ENCODE data around the gene CCNA1.
A peak's percentile ranks its signal among the peaks of the same experiment; 100 is the strongest.

CCNA1 gene

DNA sequence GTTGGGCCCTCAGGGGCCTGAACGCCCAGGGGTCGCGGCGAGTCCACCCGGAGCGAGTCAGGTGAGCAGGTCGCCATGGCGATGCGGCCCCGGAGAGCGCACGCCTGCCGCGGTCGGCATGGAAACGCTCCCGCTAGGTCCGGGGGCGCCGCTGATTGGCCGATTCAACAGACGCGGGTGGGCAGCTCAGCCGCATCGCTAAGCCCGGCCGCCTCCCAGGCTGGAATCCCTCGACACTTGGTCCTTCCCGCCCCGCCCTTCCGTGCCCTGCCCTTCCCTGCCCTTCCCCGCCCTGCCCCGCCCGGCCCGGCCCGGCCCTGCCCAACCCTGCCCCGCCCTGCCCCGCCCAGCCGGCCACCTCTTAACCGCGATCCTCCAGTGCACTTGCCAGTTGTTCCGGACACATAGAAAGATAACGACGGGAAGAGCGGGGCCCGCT lies at the start of gene CCNA1:
TSS of gene CCNA1 (plus strand) at position 390 of the 439 bp plus-strand sequence. CDS start 562 bp downstream, outside the sequence.
- DNase-seq: peak in 34 of 56 donors; percentile 13 to 82 (median 42)

DNA sequence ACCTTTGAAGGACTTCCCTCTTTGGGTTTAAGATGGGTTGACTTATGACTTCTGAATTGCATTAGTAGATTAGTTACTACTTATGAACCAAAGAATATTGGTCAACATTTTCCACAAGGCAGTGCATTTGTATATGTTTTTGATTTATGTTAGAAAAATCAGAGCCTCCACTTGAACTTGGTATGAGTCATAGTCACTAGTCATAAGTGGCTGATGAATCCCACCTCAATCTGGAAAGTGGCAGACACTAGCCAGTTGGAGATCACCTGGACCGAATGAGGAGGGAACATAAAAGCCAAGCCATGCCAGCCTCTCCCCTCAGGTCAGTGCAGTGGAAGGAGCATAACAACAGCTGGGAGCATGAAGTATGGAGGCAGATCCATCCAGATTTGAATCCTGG lies 46.8 kb upstream of the CCNA1 start:
- DNase-seq: no peak

DNA sequence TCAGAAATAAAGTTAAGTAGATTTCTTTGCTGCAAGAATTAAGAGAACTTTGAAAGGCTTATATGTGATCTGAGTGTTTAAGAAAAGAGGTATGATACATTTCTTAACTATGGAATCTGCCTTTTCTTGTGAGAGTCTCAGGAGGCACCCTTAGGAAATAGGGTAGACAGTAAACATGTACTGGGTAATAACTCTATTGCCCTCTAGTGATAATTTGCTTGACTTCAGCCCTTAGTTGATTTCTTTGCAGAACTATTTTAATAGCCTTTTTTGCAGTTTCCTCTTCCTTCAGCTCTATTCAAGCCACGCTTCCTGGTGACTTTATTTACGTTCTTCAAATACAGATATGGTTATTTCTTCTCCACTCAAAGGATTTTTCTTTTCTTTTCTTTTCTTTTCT lies 37.0 kb upstream of the CCNA1 start:
- DNase-seq: no peak

DNA sequence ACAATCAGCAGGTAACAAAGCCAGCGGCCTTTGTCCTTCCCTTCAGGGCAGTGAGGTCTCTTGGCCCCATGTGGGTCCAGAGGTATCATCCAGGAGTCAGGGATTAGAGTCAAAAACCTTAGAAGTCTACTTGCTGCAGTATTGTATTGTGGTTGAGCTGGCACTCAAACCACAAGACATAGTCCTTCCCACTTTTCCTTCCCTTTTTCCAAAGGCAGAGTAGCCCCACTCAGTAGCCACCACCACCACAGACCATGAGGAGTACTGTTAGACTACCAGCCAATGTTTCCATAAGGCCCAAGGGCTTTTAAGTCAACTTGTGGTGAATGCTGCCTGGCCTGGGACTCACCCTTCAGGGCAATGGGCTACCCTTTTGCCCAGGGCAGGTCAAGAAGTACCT lies 27.1 kb upstream of the CCNA1 start:
- DNase-seq: no peak

DNA sequence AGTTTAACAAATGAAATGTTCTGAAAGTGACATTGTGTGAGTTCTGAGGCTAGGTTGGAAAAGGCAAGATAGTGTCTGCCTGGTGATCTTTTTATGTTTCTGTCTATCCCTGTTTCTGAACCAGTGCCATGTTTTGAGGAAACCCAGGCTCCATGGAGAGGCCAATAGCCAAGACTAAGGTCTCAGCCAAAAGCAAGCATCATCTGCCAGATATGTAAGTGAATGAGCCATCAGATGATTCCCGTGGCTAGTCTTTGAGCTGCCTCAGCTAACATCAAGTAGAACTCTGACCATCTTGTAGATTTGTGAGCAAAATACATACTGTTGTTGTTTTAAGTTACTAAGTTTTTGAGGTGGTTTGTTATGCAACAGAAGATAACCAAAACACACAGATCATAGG lies 19.6 kb upstream of the CCNA1 start:
- no peak for DNase-seq

DNA sequence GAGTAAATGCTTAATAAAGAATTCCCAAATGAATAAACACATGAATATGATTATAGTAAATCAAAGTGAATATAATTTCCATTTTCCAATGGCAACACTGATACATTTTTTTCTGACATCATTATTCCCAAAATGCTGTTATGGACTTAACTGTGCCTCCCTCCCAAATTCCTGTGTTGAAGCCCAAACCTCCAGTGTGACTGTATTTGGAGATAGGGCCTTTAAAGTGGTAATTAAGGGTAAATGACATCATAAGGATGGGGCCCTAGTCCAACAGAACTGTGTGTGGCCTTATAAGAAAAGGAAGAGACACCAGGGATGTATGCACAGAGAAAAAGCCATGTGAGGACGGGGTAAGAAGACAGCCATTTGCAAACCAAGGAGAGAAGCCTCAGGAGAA lies 19.1 kb upstream of the CCNA1 start:
- no peak for DNase-seq

DNA sequence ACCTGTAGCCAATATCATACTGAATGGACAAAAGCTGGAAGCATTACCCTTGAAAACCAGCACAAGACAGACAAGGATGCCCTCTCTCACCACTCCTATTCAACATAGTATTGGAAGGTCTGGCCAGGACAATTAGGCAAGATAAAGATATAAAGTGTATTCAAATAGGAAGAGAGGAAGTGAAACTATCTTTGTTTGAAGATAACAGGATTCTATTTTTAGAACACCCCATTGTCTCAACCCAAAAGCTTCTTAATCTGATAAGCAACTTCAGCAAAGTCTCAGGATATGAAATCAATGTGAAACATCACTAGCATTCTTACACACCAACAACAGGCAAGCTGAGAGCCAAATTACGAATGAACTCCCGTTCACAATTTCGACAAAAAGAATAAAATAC lies 17.8 kb upstream of the CCNA1 start:
- DNase-seq: no peak

DNA sequence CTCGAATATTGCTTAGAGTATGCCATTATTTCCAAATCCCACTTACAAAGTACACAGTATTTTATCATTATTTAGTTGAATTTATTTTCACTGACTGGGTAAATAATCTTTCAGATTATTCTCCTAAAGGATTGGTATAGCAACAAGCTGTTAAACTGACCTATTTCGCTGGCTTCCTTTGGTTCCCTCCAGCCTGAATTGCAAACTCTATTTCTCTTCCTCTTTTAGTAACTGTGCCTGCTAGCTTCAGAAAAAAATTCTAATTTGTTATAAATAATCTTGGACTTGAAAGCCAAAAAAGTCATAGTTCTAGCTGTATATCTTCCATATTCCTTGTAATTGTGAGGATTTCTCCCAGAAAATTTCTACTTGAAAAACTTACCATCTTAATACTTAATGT lies 15.0 kb upstream of the CCNA1 start:
- DNase-seq: no peak

DNA sequence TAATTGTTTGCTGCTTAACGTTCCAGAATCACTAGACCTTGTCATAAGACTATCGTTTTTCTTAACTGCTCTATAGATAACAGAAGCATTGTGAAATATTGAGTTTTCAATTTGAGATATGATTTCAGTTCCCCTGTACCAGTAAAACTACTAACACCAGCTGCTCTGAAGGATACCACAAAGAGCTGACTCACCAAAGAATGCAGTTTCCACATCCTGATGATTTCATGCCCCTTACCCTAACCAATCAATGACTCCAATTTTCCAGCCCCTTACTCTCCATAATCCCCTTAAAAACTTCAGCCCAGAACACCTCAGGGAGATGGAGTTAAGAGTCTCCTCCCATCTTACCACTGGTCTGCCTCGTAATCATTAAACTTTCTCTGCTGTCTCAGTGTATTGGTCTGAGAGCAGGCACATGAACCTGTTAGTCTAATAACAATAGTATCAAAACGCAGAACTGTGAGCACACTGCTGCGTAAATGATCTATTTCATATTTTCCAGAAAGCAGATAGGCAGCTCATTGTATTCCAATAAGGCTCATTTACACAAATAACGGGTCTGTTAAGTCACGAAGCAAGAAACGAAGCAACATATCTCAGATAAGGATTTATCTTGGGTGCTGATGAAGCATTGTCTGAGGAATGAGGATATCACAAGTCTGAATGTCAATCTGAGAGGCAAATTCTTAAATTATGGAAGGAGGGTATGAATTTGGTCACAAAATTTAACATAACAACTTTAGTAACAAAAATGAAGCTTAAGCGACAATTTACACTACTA lies 14.1 kb upstream of the CCNA1 start:
- DNase-seq: no peak

DNA sequence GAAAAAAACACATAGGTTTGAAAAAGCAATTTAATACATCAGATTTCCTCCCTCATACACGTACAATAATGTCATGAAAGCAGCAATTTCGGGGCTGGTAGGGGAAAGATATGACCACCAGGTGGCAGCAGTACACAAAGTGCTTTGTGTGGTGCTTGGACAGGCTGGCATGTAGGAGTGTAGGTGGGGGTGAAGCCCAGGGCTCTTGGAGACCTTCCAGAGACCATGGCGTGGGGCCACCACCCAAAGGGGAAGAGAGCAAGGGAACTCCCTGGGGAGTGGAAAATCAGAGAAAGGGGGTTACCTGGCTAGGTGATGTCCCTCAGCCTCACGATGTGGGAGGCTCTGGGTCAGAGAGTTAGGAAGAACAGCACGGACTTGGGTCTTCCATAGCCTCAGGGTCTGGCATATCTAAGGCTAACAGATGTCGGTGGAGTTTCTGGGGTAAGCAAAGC lies 11.8 kb upstream of the CCNA1 start:
- DNase-seq: peak in 45 of 56 donors; percentile 8 to 84 (median 44)

DNA sequence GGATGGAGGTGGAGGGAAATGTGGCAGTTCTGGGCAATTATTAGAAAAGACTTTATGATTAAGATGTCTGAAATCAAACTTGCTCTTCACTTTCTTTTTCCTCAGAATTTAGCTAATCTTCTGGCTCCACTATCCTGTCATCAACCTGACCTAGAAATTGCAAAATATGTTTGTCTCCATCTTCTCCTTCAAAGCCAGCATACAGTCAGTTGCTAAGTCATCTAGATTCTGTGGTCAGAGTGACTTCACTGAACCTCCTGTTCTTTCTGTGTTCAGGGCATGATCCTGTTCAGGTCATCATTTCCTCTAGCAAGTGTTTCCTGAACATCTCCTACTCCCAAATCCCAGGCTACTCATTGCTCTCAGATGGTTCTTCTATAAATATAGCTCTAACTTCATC lies 10.8 kb upstream of the CCNA1 start:
- no peak for DNase-seq

DNA sequence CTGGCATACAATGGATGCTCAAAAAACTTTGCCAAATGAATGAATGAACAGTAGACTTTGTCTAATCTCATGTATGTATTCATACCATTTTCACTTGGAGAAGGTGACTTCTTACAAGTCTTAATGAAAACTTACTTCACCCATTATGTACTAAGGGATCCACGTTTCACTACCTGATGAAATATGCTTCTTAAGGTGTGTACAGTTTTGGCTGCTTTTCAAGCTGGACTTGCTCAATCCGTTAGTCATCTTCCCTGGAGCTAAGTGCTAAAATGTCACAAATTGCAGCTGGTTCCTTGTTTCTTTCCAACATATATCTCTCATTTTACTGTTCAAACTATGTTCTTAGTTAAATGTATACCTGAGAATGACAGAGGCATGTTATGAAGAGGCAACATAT lies 4.2 kb upstream of the CCNA1 start:
- DNase-seq: no peak

DNA sequence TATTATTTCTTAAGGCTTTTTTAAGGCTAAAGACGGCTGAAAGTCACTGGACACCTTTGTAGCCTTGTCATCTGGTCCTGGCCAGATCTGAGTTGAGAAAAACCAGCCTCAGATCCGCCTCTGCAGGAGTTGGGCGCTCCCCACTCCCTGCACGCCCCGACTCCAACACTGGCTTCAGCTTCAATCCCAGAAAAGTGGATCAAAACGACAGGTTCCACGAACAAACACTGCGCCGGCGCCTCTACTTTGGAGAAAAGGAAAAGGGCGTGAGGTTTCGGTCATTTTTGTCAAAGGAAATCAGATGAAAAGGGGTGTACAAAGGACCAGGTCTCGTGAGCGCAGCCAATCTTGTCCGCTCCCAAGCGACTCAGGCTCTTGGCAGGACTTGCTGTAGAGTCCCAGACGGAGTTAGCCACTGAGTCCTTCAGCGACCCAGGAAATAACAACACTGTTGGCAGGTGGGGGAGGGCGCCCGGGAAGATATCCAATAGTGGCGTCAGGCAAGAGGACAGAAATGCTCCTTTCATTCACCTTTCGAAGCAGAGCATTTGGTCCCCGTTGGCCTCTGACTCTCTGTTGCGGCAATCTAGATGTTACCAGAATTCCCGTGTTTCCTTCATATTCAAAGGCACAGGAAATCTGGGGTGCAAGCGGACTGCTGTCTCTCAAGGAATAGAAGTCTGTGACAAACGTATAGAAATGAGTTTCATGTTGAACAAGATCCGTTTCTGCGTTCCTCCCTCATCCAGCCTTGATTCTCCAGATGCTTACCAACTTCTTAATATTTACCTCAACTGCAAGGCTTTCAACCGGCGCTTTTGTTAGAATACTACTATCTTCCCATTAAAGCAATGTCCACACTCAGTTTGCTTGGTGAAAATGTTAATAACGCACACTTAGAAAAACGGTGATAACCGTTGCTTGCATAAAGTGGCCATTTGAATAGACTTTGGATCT lies 1.8 kb upstream of the CCNA1 start:
- DNase-seq: peak in 3 of 56 donors; percentile 4

DNA sequence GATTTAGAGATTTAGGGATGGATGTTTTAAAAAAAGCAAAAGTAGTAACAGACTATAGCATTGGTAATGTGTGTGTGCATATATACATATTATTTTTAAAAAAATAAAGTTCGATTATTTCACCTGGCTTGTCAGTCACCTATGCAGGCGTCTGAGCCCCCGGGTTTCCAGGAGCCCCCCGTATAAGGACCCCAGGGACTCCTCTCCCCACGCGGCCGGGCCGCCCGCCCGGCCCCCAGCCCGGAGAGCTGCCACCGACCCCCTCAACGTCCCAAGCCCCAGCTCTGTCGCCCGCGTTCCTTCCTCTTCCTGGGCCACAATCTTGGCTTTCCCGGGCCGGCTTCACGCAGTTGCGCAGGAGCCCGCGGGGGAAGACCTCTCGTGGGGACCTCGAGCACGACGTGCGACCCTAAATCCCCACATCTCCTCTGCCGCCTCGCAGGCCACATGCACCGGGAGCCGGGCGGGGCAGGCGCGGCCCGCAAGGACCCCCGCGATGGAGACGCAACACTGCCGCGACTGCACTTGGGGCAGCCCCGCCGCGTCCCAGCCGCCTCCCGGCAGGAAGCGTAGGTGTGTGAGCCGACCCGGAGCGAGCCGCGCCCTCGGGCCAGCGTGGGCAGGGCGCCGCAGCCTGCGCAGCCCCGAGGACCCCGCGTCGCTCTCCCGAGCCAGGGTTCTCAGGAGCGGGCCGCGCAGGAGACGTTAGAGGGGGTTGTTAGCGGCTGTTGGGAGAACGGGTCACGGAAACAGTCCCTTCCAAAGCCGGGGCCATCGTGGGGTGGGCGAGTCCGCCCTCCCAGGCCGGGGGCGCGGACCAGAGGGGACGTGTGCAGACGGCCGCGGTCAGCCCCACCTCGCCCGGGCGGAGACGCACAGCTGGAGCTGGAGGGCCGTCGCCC lies 840 bp upstream of the CCNA1 start:
- DNase-seq: peak in 9 of 56 donors; percentile 9 to 46 (median 25)

DNA sequence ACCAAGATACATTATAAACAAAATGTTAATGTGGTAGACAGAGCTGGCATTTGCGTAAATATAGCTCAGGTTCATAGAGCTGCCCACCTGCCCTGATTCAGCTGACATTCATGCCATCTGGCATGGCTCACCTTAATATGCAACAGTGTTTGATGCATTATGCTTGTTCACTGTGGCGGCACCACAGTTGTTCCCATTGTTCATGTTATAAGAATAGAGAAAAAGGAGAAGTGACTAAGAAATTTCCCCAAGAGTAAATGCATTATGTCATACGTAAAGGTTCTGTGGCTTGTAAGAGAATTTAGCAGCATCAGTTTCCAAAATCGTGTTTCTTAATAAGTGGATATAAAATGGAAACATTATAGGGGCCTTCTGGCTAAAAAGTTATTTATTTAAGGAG lies 4.5 kb downstream of the CCNA1 start:
- DNase-seq: no peak

DNA sequence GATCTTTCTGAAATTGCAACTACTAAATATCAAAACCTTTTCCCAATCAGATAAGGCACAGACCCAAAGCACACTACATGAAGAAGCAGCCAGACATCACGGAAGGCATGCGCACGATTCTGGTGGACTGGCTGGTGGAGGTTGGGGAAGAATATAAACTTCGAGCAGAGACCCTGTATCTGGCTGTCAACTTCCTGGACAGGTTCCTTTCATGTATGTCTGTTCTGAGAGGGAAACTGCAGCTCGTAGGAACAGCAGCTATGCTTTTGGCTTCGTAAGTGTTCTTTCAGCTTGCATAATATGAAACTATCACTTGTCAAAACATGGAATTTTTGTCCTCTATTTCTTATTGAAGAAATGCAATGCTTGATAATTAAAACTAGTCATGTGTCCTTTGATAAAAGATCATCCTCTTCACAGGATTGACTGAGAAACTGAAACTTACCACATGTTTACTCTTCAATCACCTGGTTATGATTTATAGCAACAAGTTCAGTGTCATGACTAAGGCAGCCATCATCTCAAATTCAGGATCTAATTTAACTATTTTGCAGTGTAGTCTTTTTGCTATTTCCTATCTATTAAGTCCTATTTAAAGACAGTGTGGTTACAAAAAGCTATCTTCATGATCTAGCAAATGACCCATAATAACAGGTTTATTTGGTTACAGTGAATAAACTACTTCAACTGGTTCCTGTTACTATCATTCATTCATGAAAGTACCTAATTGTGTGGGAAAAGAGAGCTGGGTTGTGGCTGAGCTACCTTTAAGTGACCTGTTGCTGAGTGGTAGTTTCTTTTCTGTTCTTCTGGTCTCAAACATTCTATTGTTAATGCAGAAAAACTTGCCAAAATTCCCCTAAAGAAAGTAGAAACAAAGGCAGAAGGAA lies 6.5 kb downstream of the CCNA1 start:
- no peak for DNase-seq

DNA sequence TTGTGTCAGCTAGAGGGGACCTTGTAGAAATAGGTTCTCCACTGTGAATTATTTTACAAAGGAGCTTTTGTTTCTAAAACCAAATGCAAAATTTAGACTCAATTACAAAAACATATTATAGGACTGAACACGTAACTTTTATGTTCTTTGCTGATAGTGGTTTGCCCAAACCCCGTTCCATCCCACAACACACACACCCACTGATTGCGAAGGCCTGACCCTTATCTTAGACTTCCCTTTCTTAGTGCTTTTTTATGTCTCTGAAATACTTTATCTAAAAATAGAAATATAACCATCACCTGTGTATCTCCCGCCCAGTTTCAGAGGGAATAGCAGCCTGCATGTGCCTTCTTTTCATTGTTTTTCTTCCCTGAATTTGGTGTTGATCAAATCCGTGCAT lies 13.0 kb downstream of the CCNA1 start:
- DNase-seq: no peak

DNA sequence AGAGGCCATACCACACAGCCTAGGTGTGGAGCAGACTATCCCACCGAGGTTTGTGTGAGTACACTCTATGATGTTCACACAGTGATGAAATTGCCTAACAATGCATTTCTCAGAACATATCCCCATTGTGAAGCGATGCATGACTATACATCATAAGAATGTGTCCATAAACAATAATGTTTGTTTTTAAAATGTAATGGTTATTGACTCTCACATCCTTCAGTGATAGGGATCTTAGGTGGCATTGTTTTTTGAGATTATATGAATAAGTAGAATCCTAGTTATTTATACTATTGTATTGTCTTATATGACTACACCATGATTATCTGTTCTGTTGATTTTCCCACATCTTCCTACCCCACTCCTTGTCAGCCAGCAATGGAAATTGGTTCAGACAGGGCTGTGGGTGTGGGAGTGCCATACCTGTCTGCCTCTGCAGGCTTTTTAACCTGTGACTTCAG lies 13.6 kb downstream of the CCNA1 start:
- DNase-seq: peak in 2 of 56 donors; percentile 9 to 17

DNA sequence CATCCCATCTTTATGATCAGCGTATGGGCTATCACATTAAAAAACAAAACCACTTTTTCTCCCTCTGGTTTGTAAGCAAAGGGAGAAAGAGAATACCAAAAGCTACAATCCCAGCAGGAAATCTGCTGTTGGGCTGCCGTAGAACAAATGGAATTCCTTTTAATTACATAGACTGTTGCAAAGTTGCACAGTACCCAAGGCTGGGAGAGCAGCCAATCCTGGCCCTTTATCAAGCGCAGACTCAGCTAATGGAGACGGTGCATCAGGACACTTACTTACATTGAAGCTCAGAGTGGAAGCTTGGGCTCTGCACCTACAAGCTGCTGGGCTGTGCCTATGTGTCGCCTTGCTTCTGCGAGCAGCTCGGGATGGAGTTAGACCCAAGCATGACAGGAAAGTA lies 15.2 kb downstream of the CCNA1 start:
- peak in 1 of 56 donors; percentile 16 for DNase-seq

DNA sequence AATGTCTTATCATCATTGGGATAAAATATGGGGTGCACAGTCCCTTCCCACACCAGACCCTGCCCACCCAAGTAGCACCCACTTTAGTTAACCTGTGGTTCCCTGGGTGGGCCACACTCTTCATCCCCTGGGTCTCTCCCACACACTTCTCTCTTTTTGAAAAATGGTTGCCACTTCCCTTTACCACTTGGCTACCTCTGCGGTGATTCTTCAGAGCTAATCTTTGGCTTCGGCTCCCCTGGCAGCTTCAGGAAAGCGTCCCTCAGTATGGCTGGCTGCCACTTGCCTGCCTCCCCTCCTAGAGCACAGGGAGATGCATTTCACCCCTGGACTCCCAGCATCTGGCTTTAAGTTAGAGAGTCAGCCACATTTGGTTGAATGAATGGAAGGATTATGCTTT lies 18.2 kb downstream of the CCNA1 start:
- DNase-seq: no peak

All from nucleus accumbens (tissue), 56 donors.